GM21576 (cell line): Measurements from ENCODE around the gene CLEC9A.

Experiments used
- ATAC-seq: cut with Tn5 transposase; IDR thresholded peaks from one replicate; pipeline ENCODE4 v1.9.1; 2021; ENCODE audit warnings: mild to moderate bottlenecking, moderate library complexity; ENCODE audit not compliant: unreplicated experiment

Gene CLEC9A

DNA sequence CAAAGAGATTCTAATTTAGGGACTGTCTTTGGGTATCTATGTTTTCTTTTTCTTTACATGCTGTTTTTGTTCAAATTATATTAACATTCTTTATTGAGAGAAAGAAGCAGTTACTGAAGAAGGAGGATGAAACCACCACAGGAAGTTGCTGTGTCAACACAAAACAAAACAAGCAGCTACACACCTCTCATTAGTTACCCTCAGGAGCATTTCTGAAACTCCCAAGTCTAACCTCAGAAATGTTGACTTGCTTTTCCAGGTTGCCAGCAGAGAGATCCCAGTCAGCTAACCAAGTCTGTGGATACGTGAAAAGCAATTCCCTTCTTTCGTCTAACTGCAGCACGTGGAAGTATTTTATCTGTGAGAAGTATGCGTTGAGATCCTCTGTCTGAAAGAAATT is 34.8 kb downstream of the CLEC9A start:
- ATAC-seq, result no peak

DNA sequence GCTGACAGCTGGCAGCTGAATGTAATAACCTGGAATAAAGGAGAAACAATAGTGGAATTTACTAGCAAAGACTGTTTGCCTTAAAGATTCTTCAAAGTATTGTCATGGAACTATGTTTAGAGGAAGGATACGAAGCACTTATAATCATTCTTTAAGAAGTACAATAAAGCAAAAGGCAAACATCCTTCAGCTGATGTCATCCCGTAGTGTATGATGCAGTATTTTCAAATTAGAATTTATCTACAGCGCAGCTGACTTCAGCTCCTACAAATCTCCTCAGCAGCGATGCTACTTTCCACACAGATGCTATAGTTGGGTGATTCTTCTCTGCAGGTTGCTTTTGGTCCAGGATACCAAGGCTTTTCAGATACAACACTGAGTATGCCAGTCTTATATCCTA is 36.8 kb downstream of the CLEC9A start:
- ATAC-seq, result no peak

DNA sequence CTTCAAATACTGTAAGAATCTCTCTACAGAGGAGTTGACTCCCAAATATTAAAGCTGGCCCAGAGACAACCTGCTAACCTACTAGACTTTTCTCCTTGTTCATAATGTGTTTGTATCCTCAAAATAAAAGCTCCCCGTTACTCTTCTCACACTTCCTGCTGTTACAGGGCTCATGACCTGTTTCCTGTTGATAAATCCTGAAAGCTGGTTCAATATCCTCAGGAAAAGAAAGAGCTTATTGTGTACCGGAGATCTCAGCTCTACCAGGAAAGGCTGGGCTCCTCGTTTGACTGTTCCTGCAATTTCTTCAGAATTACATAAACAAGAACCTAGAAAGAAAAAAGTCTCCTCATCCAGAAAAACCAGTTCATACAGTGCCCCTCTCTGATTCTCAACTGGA is 37.5 kb downstream of the CLEC9A start:
- no peak for ATAC-seq

DNA sequence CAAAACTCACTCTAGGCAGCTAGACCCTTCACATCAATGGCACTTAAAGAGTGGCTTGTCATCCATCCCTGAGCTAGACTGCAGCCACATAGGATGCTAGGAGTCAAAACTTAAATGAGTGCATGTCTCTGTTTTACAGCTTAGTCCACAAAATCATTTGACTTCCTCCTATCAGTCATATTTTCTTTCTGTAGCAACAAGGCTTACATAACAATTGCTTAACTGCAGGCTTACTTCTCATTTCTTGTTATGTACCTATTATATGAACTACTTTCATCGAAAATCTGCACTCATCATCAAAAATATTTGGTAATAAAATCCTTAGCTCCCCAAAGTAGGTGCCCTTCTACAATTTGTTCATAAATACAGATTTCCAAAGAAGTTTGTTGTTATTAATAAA is 38.2 kb downstream of the CLEC9A start:
- no peak for ATAC-seq

DNA sequence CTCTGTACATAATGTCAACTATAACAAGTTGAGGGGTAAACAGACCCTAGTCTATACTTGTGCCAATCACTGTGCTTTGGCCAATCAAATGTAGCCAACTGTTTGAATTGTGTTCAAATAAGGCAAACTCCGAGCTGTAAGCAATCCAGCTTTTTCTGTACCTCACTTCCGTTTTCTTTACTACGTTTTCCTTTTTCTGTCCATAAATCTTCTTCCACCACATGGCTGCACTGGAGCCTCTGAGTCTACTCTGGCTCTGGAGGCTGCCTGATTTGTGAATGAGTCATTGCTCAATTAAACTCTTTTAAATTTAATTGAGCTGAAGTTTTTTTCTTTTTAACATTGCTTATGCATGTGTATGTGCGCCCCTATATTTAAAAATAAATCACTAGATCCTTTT is 38.6 kb downstream of the CLEC9A start:
- no peak for ATAC-seq

DNA sequence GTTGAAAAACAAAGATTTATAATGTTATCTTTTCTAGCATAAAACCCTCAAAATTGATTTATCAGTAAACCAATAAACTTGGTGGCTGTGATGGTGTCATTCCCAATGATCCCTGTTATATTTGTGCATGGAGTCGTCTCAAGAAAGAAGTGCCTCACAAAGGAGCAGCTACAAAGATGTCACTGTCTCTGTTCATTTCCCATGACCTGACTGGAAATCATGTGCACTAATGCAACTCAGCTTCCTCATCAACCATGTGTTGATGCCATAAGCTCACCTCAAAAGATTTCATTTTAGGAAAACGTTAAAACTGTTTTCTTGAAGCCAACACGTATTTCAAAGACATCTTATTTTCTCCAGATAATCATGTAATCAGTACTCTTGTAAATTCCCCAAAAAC is 39.5 kb downstream of the CLEC9A start:
- ATAC-seq, result no peak

DNA sequence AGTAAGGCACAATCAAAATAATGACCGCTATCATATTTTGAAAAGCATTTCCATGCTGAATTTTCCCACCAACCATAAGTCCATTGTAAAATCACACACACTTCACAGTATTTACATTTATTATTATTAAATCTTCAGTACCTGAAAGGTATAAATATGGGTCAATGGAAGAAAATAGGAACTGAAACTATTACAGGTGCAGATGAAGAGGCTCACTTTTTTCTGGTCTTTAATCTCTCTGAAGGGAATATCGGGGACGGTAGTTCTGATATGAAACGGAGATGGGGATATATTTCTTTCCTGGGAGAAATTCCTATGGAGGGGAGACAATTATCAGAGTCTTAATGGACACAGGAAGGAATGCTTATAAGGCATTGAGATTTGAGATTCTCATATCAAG is 39.9 kb downstream of the CLEC9A start:
- ATAC-seq, result no peak

DNA sequence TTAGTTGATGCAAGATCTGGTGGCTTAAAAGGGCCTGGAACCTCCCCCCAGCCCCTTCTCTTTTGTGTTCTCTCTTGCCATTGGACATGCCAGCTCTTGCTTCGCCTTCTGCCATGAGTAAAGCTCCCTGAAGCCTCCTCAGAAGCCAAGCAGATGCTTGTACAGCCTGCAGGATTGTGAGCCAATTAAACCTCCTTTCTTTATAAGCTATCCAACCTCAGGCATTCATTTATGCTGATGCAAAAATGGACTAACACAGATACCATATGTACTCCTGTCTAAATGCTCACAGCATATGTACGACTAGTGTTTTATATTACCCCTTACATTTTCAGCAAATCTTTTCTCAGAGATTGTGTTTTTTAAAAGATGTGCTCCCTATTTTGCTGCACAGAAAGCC is 41.6 kb downstream of the CLEC9A start:
- ATAC-seq, result no peak

DNA sequence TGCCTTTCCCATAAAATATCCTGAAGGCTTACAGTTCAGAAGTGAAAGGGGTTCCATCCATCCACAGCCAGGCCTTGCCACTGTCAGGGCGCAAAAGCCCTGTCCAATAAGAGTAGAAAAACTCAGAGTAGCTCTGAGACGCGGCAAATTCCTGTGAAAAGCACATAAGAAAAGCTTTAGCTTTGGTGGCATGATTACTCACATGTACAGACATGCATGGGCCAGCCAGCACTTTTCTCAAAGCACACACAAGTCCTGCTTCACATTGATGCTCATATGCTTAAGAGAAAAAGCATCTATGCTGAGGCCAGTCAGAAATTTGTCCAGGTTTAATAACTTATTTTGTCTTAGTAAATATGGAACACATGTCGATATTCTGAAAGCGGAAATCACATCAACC is 42.8 kb downstream of the CLEC9A start:
- no peak for ATAC-seq

DNA sequence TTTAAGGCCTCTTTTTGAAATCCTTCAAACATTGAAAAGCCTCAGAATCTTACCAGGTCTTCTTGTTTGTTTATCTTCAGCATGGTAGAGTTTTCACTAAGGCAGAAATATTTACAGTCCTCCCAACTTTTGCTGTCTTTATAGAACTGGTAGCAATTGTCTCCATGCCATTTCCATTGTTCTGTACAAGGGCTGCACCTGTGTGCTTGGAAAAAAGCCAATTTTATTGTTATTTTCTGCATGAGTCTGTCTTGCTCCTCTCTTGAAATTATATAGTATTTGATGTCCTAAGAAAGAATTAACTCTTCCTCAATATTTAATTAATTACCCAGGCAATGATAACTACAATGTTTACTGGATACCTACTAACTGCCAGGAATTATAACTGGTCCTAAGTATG is 45.0 kb downstream of the CLEC9A start:
- no peak for ATAC-seq

DNA sequence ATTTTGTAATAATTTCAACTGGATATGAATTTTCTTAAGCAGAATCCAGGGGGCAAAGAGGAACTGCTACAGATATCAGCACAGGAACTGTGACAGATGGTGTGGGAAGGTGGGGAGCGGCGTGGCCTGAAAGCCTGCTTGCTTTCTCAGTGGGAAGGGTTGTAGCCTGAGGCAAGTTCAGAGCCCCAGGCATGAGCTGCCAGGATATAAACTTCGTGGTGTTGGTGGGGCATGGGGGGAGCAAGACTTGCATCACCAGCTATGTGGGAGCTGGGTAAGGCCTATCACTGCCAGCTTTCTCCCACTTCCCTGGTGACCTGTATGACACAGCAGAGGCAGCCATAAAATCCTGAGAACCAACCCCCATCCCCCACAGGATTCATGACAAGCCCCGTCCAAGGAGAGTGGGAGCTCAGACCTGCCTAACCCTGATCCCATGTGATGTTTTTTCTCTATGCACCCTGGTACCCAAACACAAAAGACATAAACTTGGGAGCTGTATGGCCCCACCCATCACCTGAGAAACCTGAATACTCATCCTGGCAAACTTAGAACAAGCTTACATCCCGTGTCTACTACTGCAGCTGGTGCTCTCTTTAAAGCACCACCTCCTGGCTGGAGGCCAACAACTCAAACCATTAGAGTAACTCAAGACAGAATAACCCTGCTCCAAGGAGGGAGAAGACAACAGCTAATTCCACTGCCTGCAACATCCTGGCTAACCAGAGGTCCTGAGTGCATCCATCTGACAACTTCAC is 51.8 kb downstream of the CLEC9A start:
- no peak for ATAC-seq

DNA sequence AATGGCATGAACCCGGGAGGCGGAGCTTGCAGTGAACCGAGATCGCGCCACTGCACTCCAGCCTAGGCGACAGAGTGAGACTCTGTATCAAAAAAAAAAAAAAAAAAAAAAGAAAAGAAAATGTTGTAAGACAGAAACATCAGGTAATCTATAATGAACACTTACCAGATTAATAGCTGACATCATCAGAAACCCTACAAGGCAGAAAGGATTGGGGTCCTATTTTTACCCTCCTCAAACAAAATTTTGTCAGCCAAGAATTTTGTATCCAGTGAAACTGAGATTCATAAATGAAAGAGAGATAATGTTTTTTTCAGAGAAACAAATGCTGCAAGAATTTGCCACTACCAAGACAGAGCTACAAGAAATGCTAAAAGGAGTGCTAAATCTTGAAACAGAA is 54.3 kb downstream of the CLEC9A start:
- ATAC-seq, result no peak

DNA sequence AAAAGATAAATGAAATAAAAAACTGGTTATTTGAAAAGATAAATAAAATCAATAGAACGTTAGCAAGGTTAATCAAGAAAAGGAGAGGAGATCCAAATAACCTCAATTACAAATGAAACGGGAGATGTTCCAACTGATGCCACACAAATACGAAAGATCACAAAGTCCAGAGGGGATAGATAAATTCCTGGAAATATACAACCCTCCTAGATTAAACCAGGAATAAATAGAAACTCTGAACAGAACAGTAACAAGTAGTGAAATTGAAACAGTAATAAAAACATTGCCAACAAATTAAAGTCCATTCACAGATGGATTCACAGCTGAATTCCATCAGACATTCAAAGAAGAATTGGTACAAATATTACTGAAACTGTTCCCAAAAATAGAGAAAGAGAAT is 55.9 kb downstream of the CLEC9A start:
- ATAC-seq, result no peak

DNA sequence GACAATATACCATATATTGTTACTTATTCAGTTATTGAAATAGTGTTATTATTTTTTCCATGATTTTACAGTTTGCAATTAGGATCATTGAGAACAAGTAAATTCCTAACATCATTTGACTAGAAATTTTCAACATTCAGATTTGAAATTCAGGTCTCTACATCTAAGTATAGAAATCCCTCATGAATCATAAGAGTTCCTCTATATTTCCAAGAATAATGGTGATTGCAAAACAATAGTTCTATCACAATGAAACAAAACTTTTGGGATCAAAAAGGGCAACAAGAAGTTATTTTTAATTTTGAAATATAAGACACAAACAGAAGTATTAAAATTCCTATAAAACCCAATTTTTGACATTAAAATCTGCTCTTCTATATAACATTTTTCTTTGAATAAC is 57.5 kb downstream of the CLEC9A start:
- no peak for ATAC-seq

DNA sequence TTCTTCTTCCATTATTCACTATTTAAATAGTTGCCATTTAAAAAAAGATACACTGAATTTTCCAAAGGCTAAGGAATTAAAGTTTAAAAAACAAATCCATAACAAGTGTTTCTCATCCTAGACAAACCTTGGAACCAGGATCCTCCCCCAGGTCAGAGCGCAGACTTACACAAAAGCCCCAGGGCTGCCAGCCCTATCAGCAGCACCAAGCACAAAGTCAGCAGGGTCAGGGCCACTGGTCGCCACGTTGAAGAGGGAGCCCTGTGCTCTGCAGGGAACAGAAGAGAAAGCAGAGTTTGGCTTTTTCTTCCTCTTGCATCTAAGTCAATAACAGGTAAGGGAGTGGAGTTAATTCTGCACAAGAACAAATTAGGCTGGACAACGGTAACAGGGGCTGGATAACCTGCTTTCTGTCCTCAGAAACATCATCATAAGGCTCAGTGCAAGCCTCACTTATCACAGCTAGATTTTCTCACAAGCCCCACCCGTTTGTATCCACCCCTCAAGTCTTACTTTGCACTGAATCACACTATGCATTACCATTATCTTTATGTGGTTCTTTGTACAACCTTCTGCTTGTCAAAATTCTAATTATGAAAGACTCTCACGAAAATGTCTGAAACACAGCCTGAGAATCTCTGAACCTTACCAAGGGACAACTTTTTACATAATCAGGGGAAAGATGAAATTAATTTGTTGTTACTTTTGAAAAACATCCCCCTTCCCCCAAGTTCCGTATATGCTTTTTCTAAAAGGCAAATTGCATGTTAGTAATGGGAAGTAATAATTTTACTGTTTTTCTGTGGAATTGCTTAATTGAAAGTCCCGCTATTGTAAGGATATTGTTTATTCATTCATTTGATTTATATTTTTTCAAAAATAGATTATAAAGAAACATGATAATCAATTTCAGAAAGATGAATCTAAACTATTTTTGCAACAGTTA is 58.7 kb downstream of the CLEC9A start:
- ATAC-seq, result no peak

DNA sequence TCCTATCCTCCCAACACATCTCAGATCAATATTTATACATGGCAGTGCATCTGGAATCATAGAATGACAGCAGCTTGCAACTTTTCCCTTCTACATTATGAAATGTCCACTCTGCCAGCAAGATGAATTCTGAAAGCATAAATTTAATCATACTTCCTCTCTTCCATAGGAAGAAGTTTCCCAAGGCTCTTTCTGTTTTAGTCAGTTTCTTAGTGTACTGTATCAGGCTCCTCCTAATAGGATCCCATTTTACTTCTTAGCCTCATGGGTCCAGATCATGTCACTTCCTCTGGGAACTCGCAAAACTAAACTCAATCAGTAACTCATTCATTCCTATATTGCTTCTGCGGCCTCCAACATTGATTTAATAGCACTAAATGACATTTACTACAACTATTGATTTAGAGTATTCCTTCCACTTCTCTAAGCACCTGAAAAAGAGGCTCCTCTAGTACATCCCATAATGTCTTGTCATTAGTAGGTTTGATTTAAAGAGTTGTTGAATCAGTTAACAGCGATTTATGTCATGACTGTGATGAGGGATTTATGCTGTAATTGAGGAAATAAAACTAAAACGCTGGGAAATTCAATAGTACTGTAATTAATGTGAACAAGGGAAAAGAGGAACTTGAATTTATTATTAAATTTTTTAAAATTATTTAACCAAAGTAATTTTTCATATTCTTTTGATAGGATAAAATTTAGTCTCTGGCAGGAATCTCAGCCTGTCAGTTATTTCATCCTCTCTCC is 64.3 kb downstream of the CLEC9A start:
- ATAC-seq, result no peak

DNA sequence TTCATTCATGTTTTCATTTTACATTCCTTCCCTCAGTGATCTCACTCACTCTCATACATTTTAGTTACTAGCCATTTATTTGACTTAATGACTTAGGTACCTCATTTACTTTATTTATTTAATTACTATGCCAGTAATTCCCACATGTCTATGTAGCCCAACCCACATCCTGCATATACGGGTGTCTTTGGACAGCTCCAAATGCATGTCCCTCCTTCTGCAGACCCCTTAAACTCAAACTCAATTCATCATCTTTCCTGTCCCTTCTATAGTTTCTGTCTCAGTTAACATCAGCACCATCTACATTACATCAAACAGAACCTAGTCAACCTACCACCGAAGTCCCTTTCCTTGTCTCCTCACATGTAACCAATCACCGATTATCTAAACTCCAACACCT is 65.5 kb downstream of the CLEC9A start:
- ATAC-seq, result no peak

DNA sequence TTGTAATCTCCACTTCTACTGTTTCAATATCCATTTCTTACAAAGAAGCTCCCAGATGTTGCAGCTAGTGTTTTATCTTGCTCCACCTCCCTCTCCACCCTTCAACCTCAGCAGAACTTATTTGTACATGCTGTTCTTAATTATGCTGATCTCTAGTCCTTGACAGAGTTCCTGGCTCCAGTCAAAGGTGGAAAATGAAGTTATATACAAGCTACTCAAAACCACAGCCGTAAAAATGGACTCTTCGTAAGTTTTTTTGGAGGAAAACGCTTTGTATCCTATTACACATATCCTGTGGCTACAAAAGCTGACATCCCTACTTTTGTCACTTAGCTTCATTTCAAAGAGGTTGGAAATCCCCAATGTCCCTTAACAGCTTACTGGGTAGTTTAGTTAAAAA is 67.0 kb downstream of the CLEC9A start:
- no peak for ATAC-seq

DNA sequence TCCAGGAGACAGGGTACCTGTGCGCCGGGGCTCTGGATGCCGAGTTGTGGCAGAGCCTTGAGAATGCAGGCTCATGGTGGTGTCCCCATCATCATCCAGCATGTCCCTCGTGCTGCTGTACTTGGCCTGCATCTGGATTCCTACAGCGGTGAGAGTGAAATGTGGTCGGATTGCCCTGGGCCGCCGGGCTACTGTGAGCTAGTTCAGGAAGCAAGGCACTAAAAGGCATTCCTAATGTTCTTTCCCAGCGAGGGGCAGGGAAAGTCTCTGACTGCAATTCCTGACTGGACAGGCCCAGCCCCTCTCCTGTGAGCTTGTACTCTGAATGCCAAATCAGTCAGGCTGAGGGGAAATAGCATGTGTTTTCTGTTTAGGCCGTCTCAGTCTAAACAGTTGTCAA is 68.3 kb downstream of the CLEC9A start, which contains the start of gene CLEC1A:
Gene CLEC1A, minus strand, starts transcription at position 195 of the 400 bp plus-strand sequence. Its CDS starts 63 bp downstream, at position 132.
- no peak for ATAC-seq

DNA sequence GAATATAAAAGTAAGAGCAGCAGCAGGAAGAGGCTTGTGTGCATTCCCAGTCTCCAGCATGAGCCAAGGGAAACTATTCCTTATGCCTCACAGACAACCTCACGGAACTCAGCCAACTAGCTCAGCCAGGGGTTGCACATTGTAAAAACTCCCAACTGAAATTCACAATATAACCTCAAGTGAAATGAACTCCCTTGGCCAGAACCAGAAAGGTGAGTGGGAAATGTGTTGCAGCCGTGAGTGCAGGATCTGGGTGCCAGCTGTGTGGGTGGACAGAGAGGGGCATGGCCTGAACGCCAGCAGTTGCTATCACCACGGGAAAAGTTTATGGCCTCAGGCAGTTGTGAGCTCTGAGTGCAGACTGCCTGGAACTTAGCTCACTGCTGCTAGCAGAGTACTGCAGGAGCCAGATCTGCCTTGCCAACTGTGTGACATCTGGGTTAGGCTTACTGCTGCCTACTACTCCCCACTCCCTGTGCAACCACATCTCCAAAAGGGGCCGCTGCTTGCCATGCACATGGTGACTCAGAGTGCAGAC is 70.6 kb downstream of the CLEC9A start:
- ATAC-seq, result no peak

DNA sequence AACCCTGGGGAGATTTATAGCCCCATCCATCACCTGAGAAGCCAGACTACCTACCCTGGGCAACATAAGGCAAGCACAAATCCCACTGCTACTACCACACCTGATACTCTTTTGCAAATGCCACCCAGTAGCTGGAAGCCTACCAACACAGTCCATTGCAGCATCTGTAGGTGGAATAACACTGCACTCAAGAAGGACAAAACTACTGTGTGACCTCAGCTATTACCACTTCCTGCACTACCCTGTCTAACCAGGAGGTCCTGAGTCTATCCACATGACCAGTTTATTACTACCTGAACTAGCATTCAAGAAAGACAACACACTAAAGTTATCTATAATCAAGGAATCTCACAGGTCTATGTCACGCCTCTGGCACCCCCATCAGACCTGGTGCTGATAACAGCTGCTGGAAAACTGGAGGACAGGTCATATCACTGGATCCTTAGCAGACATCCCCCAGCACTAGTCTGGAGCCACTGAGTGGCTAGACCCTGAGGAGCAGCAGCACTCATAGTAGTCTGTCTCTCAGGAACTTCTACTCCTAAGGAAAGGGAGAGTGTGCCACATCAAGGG is 71.3 kb downstream of the CLEC9A start:
- no peak for ATAC-seq
